HG02973 (cell line): ENCODE measurements around the gene ERP29.
"Not testable (repeated sequence)": the region's sequence is repeated elsewhere in the genome, so short reads cannot be mapped to it uniquely, and the experiment has no call there.

Source experiments
- ATAC-seq: cut with Tn5 transposase; IDR thresholded peaks from one replicate; pipeline ENCODE4 v1.9.1; 2021; ENCODE audit warnings: moderate library complexity; ENCODE audit not compliant: unreplicated experiment

Gene ERP29

DNA sequence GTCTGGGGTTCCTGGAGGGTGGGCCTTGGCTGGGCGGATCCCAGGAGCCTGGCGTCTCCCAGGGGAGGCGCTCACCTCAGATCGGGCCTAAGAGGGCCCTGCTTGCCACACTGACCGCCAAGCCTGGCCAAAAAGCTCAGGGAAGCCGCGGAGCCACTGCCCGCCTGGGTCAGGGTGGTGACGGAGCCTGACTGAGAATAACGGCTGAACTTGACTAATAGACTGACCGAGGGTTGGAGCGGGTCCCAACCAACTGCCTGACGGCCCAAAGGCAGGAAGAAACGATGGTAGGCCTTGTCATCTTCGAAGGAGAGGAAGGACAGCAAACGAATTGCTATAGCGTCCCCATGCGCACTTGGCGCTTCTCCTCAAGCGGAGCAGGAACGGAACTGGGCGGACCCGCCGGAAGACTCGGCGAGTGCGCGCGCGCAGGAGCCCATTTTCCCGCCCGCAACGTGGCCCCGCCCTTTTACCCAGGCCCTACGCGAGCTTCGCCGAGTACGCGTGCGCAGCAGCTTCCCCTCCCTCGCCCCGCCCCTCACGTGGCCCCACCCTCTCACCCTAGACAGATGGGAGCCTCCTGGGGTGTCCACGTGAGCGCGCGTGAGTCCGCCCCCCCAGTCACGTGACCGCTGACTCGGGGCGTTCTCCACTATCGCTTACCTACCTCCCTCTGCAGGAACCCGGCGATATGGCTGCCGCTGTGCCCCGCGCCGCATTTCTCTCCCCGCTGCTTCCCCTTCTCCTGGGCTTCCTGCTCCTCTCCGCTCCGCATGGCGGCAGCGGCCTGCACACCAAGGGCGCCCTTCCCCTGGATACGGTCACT, at the start of gene ERP29, which contains the start of gene TMEM116:
Gene ERP29, plus strand, starts transcription at position 652 of the 826 bp plus-strand sequence. Its CDS starts 40 bp downstream, at position 692.
Gene TMEM116, minus strand, starts transcription at position 391 of the 826 bp plus-strand sequence. CDS start 7,895 bp downstream, outside the sequence.
- ATAC-seq: peak; percentile 64

DNA sequence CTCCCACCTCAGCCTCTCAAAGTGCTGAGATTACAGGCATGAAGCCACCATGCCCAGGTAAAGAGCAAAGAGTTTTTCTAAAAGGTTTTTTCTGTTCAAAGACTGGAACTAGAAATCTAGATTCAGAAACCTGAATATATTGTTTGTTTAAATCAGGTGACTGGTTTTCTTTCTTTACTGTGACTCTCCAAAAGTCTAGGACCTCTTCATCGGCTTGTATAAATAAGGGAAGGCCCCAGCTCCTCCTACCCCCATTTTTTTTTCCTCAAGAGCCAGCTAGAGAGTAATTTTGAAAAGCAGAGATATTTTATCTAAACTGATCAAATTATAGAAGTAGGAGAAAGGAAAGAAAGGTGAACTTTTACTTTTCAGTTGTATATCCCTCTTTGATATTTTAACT, 48.3 kb upstream of the ERP29 start:
- no peak for ATAC-seq

DNA sequence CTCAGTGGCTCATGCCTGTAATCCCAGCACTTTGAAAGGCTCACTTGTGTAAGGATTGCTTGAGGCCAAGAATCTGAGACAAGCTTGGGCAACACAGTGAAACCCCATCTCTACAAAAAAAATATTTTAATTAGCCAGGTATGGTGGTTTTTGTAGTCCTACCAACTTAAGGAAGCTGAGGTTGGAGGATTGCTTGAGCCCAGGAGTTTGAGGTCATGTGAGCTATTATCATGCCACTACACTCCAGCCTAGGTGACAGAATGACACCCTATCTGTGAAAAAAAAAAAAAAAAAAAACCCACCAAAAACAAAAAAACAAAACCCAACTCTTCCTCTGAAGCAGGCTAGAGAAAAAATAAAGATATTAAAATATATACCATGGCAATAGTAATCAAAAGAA, 41.4 kb upstream of the ERP29 start:
- ATAC-seq: no peak

DNA sequence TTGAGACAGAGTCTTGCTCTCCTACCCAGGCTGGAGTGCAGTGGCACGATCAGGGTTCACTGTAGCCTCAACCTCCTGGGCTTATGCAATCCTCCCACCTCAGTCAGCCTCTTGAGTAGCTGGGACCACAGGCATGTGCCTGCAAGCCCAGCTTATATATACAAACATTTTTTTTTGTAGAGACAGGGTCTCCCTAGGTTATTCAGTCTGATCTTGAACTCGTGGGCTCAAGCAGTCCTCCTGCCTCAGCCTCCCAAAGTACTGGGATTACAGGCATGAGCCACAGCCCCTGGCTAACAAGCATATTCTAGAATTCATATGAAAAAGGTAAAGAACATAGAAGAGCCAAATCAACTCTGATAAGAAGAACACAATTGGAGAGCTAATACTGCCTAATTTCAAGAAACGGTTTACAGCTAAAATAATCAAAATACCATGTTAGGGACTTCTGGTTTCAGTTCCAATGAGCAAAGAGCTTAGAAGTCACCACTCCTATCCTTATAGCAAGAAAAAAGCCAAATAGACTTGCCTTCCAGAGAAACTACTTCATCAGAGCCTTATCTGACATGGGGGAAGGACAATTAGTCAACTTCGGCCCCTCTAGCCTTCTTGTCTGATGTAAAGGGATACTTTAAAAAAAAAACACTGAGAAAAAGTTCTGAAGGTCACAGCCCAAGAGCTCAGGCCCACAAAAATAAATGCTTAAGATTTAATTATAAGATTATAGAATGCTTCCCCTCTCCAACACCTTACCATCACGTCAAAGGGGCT, 37.9 kb upstream of the ERP29 start:
- ATAC-seq: no peak

DNA sequence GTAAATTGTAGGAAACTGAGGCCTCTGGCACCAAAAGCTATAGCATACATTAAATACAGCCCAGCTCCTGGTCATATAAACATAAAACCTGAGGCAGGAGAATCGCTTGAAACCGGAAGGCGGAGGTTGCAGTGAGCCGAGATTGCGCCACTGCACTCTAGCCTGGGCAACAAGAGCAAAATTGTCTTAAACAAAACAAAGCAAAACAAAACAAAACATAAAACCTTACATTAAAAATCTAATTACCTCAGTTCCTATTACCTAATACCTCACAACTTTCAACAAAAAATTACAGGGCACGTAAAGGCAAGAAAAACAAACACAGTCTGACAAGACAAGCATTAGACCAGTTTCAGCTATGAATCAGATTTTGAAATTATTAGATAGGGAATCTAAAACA, 36.9 kb upstream of the ERP29 start:
- no peak for ATAC-seq

DNA sequence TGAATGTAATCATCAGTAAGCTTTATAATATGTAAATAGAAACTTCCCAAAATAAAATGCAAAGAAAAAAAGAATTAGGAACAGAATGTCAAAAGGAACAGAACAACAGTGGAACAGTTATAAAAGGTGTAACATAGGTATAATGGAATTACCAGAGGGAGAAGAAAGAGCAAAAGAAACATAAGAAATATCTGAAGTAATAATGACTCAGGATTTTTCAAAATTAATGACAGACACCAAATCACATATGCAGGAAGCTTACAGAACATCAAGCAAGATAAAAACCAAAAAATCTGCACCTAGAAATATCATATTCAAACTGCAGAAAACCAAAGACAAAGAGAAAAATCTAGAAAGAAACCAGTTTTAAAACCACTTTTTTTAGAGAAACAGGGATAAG, 36.4 kb upstream of the ERP29 start:
- ATAC-seq: no peak

DNA sequence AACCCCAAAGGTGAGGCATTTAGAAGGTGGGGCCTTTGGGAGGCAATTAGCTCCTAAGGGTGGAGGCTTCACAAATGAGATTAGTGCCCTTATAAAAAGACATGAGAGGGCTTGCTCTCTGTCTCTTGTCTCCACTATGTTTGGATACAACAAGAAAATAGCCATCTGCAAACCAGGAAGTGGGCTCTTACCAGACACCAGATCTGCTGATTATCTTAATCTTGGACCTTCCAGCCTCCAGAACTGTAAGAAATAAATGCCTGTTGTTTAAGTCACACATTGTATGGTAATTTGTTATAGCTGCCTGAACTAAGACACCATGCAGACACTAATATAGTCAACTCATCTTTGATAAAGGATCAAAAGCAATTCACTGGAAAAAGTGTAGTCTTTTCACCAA, 34.7 kb upstream of the ERP29 start:
- no peak for ATAC-seq

DNA sequence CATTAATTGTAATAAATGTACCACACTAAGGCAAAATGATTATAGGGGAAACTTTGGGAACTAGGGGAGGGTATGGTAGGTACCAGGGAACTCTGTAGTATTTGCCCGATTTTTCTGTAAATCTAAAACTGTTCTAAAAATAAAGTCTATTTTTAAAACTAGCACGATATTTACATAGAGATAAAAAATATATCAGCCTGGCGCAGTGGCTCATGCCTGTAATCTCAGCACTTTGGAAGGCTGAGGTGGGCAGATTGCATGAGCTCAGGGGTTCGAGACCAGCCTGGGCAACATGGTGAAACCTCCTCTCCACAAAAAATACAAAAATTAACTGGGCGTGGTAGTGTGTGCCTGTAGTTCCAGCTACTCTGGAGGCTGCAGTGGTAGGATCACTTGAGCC, 32.6 kb upstream of the ERP29 start:
- ATAC-seq: no peak

DNA sequence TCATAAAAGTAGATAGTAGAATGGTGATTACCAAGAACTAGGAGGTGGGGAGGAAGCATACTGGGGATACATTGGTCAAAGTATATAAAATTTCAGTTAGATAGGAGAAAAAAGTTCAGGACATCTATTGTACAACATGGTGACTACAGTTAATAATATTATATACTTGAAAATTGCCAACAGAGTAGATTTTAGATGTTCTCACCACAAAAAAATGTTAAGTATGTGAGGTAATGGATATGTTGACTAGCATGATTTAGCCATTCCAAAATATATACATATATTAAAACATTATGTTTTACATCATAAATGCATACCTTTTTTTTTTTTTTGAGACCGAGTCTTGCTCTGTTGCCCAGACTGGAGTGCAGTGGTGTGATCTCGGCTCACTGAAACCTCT, 31.2 kb upstream of the ERP29 start:
- ATAC-seq: no peak

DNA sequence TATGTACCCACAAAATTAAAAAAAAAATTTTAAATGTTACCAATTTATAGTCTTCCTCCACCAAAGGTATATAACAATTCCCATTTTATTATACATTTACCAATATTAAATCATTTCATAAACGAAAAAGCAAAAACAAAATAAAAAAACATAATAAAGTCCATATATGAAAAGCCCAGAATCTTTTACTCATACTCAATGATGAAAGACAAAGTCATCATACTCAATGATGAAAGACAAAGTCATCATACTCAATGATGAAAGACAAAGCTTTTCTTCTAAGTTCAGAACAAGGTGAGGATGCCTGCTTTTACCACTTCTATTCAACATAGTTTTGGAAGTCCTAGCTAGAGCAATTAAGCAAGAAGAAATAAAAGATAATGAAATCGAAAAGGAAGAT, 28.4 kb upstream of the ERP29 start:
- ATAC-seq: no peak

DNA sequence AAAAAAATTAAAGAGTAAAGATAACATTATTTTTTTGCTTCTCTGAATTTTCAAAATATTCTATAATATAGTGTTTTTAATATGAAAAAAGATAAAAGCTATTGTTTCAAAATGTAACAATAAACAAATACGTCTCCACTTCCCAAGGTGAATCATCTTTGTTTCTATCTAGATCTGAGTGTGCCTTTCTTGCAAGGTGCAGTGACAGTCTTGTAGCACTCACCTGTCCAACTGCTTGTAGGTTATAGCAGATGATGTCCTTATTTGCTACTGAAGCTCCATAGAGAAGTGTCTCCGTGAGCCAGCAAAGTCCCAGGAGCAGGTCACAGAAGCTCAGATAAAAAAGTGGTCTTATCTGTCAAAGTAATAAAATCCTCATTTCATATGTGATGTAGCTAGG, 21.7 kb upstream of the ERP29 start:
- no peak for ATAC-seq

DNA sequence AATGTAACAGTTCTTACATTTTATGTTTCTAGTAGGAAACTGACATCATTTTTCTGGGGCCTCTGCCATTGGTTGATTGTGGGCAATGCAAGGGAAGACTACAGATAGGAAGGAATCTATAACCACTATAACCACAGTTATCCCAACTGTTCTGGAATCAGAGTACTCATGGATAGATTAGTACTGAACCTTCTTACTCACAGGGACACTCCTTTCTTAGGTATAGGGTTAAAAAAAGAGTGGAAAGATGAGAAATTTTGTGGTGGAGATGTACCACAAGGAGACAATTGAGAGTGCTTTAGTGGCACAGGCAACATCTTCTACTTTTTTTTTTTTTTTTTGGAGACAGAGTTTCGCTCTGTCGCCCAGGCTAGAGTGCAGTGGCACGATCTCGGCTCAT, 21.3 kb upstream of the ERP29 start:
- ATAC-seq: no peak

DNA sequence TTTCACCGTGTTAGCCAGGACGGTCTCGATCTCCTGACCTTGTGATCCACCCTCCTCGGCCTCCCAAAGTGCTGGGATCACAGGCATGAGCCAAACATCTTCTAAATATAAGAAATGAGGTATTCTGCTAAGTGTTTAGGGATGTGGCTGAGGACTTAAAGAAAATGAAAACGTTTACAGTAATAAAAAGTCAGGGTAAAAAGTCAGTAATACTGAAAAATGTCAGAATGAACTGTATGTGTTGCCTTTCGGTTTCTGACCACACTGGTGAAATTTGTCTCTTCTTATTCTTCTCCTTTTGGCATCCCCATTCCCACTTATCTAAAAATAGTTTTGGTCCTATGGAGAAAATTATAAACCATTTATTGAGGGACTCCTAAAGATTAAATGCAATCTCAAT, 20.8 kb upstream of the ERP29 start:
- no peak for ATAC-seq

DNA sequence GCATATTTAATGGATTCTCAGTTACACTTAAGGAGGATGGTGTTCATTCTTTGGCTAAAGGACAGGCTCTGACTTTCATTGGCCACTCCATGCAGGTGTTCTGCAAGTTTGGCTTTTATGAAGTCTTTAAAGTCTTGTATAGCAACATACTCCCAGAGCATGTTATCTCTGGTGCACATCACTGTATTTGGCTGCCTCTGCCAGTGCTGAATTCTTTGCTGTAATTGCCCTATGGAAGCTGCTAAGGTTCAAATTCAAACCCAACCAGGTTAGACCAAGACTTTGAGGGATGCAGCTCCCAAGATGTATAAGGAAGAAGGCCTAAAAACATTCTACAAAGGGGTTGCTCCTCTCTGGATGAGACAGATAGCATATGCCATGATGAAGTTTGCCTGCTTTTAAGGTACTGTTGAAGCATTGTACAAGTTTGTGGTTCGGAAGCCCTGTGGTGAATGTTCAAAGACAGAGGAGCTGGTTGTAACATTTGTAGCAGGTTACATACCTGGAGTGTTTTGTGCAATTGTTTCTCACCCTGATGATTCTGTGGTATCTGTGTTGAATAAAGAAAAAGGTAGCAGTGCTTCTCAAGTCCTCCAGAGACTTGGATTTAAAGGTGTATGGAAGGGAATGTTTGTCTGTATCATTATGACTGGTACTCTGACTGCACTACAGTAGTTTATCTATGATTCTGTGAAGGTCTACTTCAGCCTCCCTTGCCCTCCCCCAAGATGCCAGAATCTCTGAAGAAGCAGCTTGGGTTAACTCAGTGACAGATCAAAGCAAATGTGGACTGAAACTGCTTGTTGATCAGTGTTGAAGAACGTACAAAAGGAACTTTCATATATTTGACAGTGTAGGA, 19.7 kb upstream of the ERP29 start:
- ATAC-seq: peak; percentile 41

DNA sequence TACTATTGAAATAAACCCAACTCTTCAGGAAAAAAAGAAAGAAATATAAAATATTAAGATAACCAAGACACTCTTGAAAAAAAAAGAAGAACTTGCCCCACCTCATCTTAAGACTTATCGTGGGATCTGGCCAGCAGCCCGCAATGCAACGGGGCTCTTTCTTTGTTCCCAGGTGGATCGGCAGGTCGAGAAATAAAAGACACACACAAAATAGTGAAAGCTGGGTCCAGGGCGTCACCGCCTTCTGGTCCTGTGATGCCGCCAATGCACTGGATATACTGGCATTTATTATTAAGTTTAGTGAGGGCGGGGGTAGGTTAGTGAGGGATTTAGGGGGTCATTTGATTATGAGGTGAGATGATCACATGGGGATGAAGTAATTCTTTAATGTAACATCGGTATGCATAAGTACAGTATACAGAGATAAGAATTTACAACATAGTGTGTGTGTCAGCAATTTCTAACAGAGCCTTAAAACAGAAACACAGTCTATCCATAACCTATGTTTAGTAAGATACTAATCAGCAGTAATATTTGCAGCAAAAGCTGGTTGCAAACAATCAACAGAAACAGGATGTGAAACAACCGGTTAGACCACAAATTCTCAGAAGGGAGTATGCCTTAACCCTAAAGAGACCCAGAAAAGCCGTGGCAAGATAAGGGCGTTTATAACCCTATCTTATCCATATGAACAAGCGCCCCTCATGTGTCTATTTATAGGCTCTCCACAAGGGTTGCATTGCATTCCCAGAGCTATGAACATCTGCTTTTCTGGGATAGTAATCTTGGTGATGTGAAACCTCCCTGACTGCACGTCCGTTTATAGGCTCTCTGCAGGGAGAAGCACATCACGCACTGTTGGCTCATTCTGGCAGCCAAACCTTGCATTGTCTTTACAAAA, 18.8 kb upstream of the ERP29 start:
- not testable (repeated sequence) for ATAC-seq

DNA sequence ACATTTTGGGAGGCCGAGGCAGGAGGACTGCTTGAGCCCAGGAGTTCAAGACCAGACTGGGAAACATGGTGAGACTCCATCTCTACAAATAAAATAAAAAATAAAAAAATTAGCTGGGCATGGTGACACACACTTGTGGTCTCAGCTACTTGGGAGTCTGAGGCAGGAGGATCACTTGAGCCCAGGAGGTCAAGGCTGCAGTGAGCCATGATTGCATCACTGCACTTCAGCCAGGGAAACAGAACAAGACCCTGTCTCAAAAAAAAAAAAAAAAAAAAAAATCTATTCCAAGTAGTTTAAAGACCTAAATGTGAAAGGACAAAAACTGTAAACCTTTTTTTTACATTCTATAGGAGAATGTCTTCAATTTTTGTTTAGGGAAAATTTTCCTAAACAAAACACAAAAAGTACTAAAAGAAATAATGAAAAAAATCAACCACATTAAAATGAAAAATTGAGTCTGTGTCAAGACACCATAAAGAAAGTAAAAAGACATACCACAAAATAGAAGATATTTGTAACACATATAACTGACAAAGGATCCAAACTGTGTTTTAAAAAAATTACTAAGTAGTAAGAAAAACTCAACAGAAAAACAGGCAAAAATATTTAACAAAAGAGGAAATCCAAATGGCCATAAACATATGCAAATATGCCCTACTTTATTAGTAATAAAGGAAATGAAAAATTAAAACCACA, 17.3 kb upstream of the ERP29 start:
- ATAC-seq: no peak

DNA sequence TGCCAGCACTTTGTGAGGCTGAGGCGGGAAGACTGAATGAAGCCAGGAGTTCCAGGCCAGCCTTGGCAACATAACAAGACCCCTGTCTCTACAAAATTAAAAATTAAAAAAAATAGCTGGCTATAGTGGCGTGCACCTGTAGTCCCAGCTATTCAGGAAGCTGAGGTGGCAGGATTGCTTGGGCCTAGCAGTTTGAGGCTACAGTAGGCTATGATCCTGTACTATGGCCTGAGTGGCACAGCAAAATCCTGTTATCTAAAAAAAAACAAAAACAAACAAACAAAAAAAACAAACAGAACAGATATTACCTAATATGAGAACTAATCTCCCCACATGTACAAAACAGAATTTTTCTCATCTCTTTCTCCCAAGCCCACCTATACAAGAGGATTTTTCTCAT, 15.9 kb upstream of the ERP29 start:
- ATAC-seq: no peak

DNA sequence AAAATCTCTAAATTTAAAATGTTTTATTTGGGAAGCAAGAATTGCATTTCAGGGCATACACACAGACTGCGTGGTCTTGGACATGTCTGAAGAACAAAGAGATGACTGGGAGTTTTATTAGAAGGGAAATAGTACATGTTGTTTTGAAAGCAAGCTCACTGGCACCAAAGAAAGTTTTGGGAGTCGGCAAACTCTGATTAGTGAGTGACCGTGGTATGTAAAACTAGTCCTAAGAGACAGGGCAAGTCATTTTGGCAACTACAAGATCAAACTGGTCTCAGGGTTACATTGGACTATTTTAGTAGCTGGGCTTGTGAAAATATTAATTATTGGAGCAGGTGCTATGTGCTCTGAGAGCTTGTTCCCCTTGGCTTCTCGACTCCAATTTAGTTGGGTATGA, 15.2 kb upstream of the ERP29 start:
- ATAC-seq: no peak

DNA sequence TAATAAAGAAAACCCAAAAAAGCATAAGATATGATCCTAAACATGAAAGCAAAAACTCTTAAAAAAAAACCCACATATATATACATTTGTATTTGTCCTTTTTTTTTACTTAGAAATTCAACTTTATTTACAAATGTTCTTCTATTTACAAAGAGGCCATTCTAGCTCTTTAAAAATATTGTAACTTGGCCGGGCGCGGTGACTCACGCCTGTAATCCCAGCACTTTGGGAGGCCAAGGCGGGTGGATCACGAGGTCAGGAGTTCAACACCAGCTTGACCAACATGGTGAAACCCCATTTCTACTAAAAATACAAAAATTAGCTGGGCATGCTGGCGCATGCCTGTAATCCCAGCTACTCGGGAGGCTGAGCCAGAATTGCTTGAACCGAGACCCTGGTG, 14.1 kb upstream of the ERP29 start:
- ATAC-seq: not testable (repeated sequence)

DNA sequence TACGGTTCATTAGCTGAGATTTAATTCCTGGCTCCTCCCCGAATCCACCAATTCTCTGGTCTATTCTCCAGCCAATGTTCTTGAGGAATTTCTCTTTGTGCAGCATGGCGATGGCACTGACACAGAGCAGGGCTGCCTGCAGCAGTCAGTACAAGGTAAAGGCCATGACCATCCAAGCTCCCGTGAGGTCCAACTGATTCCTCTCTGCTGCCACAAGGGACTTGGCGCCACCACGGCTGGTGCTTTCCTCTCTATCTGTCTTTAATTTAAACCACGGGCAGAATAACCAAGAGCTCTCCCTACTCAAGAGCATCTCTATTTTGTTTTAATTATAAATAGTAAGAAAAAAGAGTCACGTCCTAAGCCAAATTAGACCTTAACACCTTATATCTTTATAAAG, 12.4 kb upstream of the ERP29 start:
- ATAC-seq: no peak
